Measurements from ENCODE around the gene IL21R.

DNA sequence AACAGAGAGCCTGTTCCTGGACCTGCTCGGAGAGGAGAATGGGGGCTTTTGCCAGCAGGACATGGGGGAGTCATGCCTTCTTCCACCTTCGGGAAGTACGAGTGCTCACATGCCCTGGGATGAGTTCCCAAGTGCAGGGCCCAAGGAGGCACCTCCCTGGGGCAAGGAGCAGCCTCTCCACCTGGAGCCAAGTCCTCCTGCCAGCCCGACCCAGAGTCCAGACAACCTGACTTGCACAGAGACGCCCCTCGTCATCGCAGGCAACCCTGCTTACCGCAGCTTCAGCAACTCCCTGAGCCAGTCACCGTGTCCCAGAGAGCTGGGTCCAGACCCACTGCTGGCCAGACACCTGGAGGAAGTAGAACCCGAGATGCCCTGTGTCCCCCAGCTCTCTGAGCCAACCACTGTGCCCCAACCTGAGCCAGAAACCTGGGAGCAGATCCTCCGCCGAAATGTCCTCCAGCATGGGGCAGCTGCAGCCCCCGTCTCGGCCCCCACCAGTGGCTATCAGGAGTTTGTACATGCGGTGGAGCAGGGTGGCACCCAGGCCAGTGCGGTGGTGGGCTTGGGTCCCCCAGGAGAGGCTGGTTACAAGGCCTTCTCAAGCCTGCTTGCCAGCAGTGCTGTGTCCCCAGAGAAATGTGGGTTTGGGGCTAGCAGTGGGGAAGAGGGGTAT, 39.3 kb upstream of the IL21R start:
- TF ChIP-seq CTCF (IDR thresholded peaks at IDR 0.05 in 2 of 3, conservative IDR thresholded peaks at IDR 0.05 in 1 of 3; ENCODE audit: control insufficient read depth in 2 of 3, extremely low read depth in 1 of 3, insufficient read depth in 1 of 3, low read depth in 3 of 3, low read length in 3 of 3): no peak
- TF ChIP-seq, protein P1, sequence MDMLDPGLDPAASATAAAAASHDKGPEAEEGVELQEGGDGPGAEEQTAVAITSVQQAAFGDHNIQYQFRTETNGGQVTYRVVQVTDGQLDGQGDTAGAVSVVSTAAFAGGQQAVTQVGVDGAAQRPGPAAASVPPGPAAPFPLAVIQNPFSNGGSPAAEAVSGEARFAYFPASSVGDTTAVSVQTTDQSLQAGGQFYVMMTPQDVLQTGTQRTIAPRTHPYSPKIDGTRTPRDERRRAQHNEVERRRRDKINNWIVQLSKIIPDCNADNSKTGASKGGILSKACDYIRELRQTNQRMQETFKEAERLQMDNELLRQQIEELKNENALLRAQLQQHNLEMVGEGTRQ (IDR thresholded peaks at IDR 0.05; ENCODE audit: borderline replicate concordance, low read depth, low read length): no peak
